ENCODE data around the gene ITGBL1.

- no peak for TF ChIP-seq ELF4 (IDR thresholded peaks at IDR 0.05)
- no peak for TF ChIP-seq LEF1 (IDR thresholded peaks at IDR 0.05; ENCODE audit: borderline replicate concordance)
- no peak for TF ChIP-seq FOXA1 (IDR thresholded peaks at IDR 0.05)
- TF ChIP-seq TARDBP (IDR thresholded peaks at IDR 0.05): no peak
- no peak for TF ChIP-seq NFRKB (IDR thresholded peaks at IDR 0.05)
- TF ChIP-seq PKNOX1 (IDR thresholded peaks at IDR 0.05): no peak
- TF ChIP-seq SP1 (IDR thresholded peaks at IDR 0.05): no peak
- no peak for TF ChIP-seq FOXM1 (IDR thresholded peaks at IDR 0.05; ENCODE audit: borderline replicate concordance)
Observed at GRCh38 chr13:101556676-101557123, 104.2 kb downstream of the ITGBL1 start.
